Measurements from ENCODE around the gene HCFC1R1.

DNA sequence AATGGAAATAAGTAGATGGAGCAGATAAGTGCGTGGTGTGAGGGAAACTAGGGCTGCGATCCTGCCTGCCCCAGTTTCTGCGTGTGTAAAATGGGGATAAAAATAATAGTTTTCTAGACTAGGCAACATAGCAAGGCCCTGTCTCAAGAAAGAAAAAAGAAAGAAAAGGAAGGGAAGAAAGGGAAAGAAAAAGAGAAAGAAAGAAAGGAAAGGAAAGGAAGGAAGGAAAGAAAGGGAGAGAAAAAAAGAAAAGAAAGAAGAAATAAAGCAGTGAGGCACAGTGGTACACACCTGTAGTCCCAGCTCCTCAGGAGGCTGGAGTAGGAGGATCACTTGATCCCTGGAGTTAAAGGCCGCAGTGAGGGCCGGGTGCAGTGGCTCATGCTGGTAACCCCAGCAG is 41.3 kb downstream of the HCFC1R1 start:
- no peak for TF ChIP-seq POLR2A (IDR thresholded peaks at IDR 0.05)
- TF ChIP-seq, protein P1, sequence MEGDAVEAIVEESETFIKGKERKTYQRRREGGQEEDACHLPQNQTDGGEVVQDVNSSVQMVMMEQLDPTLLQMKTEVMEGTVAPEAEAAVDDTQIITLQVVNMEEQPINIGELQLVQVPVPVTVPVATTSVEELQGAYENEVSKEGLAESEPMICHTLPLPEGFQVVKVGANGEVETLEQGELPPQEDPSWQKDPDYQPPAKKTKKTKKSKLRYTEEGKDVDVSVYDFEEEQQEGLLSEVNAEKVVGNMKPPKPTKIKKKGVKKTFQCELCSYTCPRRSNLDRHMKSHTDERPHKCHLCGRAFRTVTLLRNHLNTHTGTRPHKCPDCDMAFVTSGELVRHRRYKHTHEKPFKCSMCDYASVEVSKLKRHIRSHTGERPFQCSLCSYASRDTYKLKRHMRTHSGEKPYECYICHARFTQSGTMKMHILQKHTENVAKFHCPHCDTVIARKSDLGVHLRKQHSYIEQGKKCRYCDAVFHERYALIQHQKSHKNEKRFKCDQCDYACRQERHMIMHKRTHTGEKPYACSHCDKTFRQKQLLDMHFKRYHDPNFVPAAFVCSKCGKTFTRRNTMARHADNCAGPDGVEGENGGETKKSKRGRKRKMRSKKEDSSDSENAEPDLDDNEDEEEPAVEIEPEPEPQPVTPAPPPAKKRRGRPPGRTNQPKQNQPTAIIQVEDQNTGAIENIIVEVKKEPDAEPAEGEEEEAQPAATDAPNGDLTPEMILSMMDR (IDR thresholded peaks at IDR 0.05): no peak
